Measurements from ENCODE around the gene STRA8.

Gene STRA8

GRCh38 chr7:135270577-135271254, 37.1 kb downstream of the STRA8 start:
- no peak overlapping the region for H3K27ac ChIP-seq (ENCODE audit: low read depth, low read length)
- DNase-seq, result no peak
- WGBS (ENCODE audit: extremely low coverage, insufficient coverage, insufficient read length), result no CpG with 5 or more reads among the region's 23 CpGs
- no peaks in the 10 kb centered on the region for H3K27me3 ChIP-seq (ENCODE audit: insufficient read depth, low read length)
- H3K4me3 ChIP-seq (ENCODE audit: low read depth, low read length), result no peak overlapping the region
- no peak overlapping the region for H4K12ac ChIP-seq (ENCODE audit: low read depth, low read length)
- H2BK120ac ChIP-seq (ENCODE audit: insufficient read depth, low read length, poor library complexity), result no peak overlapping the region
- H2BK5ac ChIP-seq (ENCODE audit: low read depth, low read length, poor library complexity), result no peak overlapping the region
- no peaks in the 10 kb centered on the region for H3K4me1 ChIP-seq (ENCODE audit: control insufficient read depth in 1 of 2, insufficient read depth in 2 of 2, low read length in 2 of 2)
- H2BK12ac ChIP-seq (ENCODE audit: low read length), result no peak overlapping the region
- no peak overlapping the region for H4K8ac ChIP-seq (ENCODE audit: low read depth, low read length)
- H3K9ac ChIP-seq (ENCODE audit: low read length), result no peak overlapping the region
- no peak overlapping the region for H3K14ac ChIP-seq (ENCODE audit: low read length)
- H3K23ac ChIP-seq (ENCODE audit: low read length), result no peak overlapping the region
- H3K18ac ChIP-seq (ENCODE audit: low read length), result no peak overlapping the region
- H3K79me1 ChIP-seq (ENCODE audit: low read length), result no peaks in the 10 kb centered on the region
- no peak overlapping the region for H2AFZ ChIP-seq (ENCODE audit: insufficient read depth, low read length, poor library complexity)
- no peak overlapping the region for H2AK5ac ChIP-seq (ENCODE audit: low read length)
- H3K4ac ChIP-seq (ENCODE audit: low read depth, low read length), result no peak overlapping the region
- H4K91ac ChIP-seq (ENCODE audit: low read depth, low read length), result no peak overlapping the region
- H3K79me2 ChIP-seq (ENCODE audit: control insufficient read depth, insufficient read depth, low read length, poor library complexity), result no peaks in the 10 kb centered on the region
- H3K36me3 ChIP-seq (ENCODE audit: control insufficient read depth in 1 of 2, insufficient read depth in 2 of 2, low read length in 2 of 2), result no peaks in the 10 kb centered on the region
- H3K4me2 ChIP-seq (ENCODE audit: low read length), result no peak overlapping the region
- H3K9me3 ChIP-seq (ENCODE audit: insufficient read depth, low read depth, low read length), result peaks cover 4% of the 10 kb centered on the region

GRCh38 chr7:135271255-135271615, 37.6 kb downstream of the STRA8 start:
- Histone ChIP-seq H3K9ac (ENCODE audit: low read length) (no peak overlapping the region), H3K36me3 (ENCODE audit: control insufficient read depth in 1 of 2, insufficient read depth in 2 of 2, low read length in 2 of 2) (no peaks in the 10 kb centered on the region), H4K91ac (ENCODE audit: low read depth, low read length) (no peak overlapping the region), H4K8ac (ENCODE audit: low read depth, low read length) (no peak overlapping the region), H3K4me2 (ENCODE audit: low read length) (no peak overlapping the region), H3K27ac (ENCODE audit: low read depth, low read length) (no peak overlapping the region), H3K4me1 (ENCODE audit: control insufficient read depth in 1 of 2, insufficient read depth in 2 of 2, low read length in 2 of 2) (no peaks in the 10 kb centered on the region), H2BK120ac (ENCODE audit: insufficient read depth, low read length, poor library complexity) (no peak overlapping the region), H2BK5ac (ENCODE audit: low read depth, low read length, poor library complexity) (no peak overlapping the region), H3K79me1 (ENCODE audit: low read length) (no peaks in the 10 kb centered on the region), H3K18ac (ENCODE audit: low read length) (no peak overlapping the region), H3K23ac (ENCODE audit: low read length) (no peak overlapping the region), H3K4ac (ENCODE audit: low read depth, low read length) (no peak overlapping the region), H2BK12ac (ENCODE audit: low read length) (no peak overlapping the region), H3K27me3 (ENCODE audit: insufficient read depth, low read length) (no peaks in the 10 kb centered on the region), H3K4me3 (ENCODE audit: low read depth, low read length) (no peak overlapping the region), H2AFZ (ENCODE audit: insufficient read depth, low read length, poor library complexity) (no peak overlapping the region), H3K9me3 (ENCODE audit: insufficient read depth, low read depth, low read length) (peaks cover 4% of the 10 kb centered on the region), H3K14ac (ENCODE audit: low read length) (no peak overlapping the region), H3K79me2 (ENCODE audit: control insufficient read depth, insufficient read depth, low read length, poor library complexity) (no peaks in the 10 kb centered on the region), H2AK5ac (ENCODE audit: low read length) (no peak overlapping the region), H4K12ac (ENCODE audit: low read depth, low read length) (no peak overlapping the region)
- WGBS (ENCODE audit: extremely low coverage, insufficient coverage, insufficient read length), result no CpG with 5 or more reads among the region's 10 CpGs
- no peak for DNase-seq

- Histone ChIP-seq H4K12ac (ENCODE audit: low read depth, low read length) (no peak overlapping the region), H4K91ac (ENCODE audit: low read depth, low read length) (no peak overlapping the region), H3K4me2 (ENCODE audit: low read length) (no peak overlapping the region), H2BK12ac (ENCODE audit: low read length) (no peak overlapping the region), H3K4ac (ENCODE audit: low read depth, low read length) (no peak overlapping the region), H3K9ac (ENCODE audit: low read length) (no peak overlapping the region), H3K4me3 (ENCODE audit: low read depth, low read length) (no peak overlapping the region), H3K4me1 (ENCODE audit: control insufficient read depth in 1 of 2, insufficient read depth in 2 of 2, low read length in 2 of 2) (no peaks in the 10 kb centered on the region), H3K27ac (ENCODE audit: low read depth, low read length) (no peak overlapping the region), H3K14ac (ENCODE audit: low read length) (no peak overlapping the region), H4K8ac (ENCODE audit: low read depth, low read length) (no peak overlapping the region), H3K18ac (ENCODE audit: low read length) (no peak overlapping the region), H3K36me3 (ENCODE audit: control insufficient read depth in 1 of 2, insufficient read depth in 2 of 2, low read length in 2 of 2) (no peaks in the 10 kb centered on the region), H3K27me3 (ENCODE audit: insufficient read depth, low read length) (no peaks in the 10 kb centered on the region), H2BK120ac (ENCODE audit: insufficient read depth, low read length, poor library complexity) (no peak overlapping the region), H2AFZ (ENCODE audit: insufficient read depth, low read length, poor library complexity) (no peak overlapping the region), H2BK5ac (ENCODE audit: low read depth, low read length, poor library complexity) (no peak overlapping the region), H3K79me1 (ENCODE audit: low read length) (no peaks in the 10 kb centered on the region), H3K79me2 (ENCODE audit: control insufficient read depth, insufficient read depth, low read length, poor library complexity) (no peaks in the 10 kb centered on the region), H3K9me3 (ENCODE audit: insufficient read depth, low read depth, low read length) (peaks cover under 1% of the 10 kb centered on the region), H3K23ac (ENCODE audit: low read length) (no peak overlapping the region), H2AK5ac (ENCODE audit: low read length) (no peak overlapping the region)
- no peak for DNase-seq
- WGBS (ENCODE audit: extremely low coverage, insufficient coverage, insufficient read length), result no CpG with 5 or more reads among the region's 3 CpGs
Measured at GRCh38 chr7:135272303-135272702, 38.7 kb downstream of the STRA8 start.

- Histone ChIP-seq H3K18ac (ENCODE audit: low read length) (no peak overlapping the region), H3K79me2 (ENCODE audit: control insufficient read depth, insufficient read depth, low read length, poor library complexity) (no peaks in the 10 kb centered on the region), H4K12ac (ENCODE audit: low read depth, low read length) (no peak overlapping the region), H4K8ac (ENCODE audit: low read depth, low read length) (no peak overlapping the region), H2AFZ (ENCODE audit: insufficient read depth, low read length, poor library complexity) (no peak overlapping the region), H3K9ac (ENCODE audit: low read length) (no peak overlapping the region), H4K91ac (ENCODE audit: low read depth, low read length) (no peak overlapping the region), H2BK12ac (ENCODE audit: low read length) (no peak overlapping the region), H3K27me3 (ENCODE audit: insufficient read depth, low read length) (no peaks in the 10 kb centered on the region), H3K36me3 (ENCODE audit: control insufficient read depth in 1 of 2, insufficient read depth in 2 of 2, low read length in 2 of 2) (no peaks in the 10 kb centered on the region), H3K23ac (ENCODE audit: low read length) (no peak overlapping the region), H3K9me3 (ENCODE audit: insufficient read depth, low read depth, low read length) (no peaks in the 10 kb centered on the region), H3K79me1 (ENCODE audit: low read length) (no peaks in the 10 kb centered on the region), H3K14ac (ENCODE audit: low read length) (no peak overlapping the region), H2AK5ac (ENCODE audit: low read length) (no peak overlapping the region), H3K4me2 (ENCODE audit: low read length) (no peak overlapping the region), H3K4me3 (ENCODE audit: low read depth, low read length) (no peak overlapping the region), H2BK5ac (ENCODE audit: low read depth, low read length, poor library complexity) (no peak overlapping the region), H3K27ac (ENCODE audit: low read depth, low read length) (no peak overlapping the region), H2BK120ac (ENCODE audit: insufficient read depth, low read length, poor library complexity) (no peak overlapping the region), H3K4ac (ENCODE audit: low read depth, low read length) (no peak overlapping the region), H3K4me1 (ENCODE audit: control insufficient read depth in 1 of 2, insufficient read depth in 2 of 2, low read length in 2 of 2) (no peaks in the 10 kb centered on the region)
- no CpG with 5 or more reads among the region's 4 CpGs for whole genome bisulfite sequencing (ENCODE audit: extremely low coverage, insufficient coverage, insufficient read length)
- DNase-seq, result no peak
Measured at GRCh38 chr7:135273581-135273980, 39.9 kb downstream of the STRA8 start.

Measured in trophoblast cell (in vitro differentiated cells and primary cell).